Neural crest cell (in vitro differentiated cells): Measurements from ENCODE around the gene NPAP1. TPM values are rescaled to one million over a fixed set of nuclear protein-coding genes. Genes with fewer than 3 reads are reported as not detected.

Experiments
- DNase-seq: peaks from one replicate; pipeline ENCODE4 v3.0.0; 2021; ENCODE audit warnings: low read depth, mixed read lengths, low spot score
- H3K27ac Mint-ChIP-seq: one replicate; pipeline ENCODE4 v1.8.0; 2021; ENCODE audit warnings: mild to moderate bottlenecking, mixed read lengths; ENCODE audit not compliant: unreplicated experiment
- H3K27me3 Mint-ChIP-seq: 2 replicates; pipeline ENCODE4 v1.8.0; 2021; ENCODE audit warnings: low read depth, mild to moderate bottlenecking, mixed read lengths
- H3K36me3 Mint-ChIP-seq: 2 replicates; pipeline ENCODE4 v1.8.0; 2021; ENCODE audit warnings: low read depth, mild to moderate bottlenecking, mixed read lengths
- H3K4me1 Mint-ChIP-seq: 2 replicates; pipeline ENCODE4 v1.8.0; 2021; ENCODE audit warnings: mixed read lengths
- H3K4me3 Mint-ChIP-seq: one replicate; pipeline ENCODE4 v1.8.0; 2021; ENCODE audit warnings: mild to moderate bottlenecking, mixed read lengths
- H3K9me3 Mint-ChIP-seq: 2 replicates; pipeline ENCODE4 v1.8.0; 2021; ENCODE audit warnings: mixed read lengths
- CTCF ChIP-seq: fragments of 200-600 bp; sonication (generic); conservative IDR thresholded peaks from 2 replicates; pipeline ENCODE4 v1.5.0; 2021; ENCODE audit warnings: antibody characterized with exemption, mild to moderate bottlenecking
- total RNA-seq: library from RNA; stranded (reverse); gene quantifications from 2 replicates; pipeline ENCODE4 v1.2.1, GENCODE V29; 2021

NPAP1 gene
- total RNA-seq, 1 donor from 2014 or later = 0.30 TPM

DNA sequence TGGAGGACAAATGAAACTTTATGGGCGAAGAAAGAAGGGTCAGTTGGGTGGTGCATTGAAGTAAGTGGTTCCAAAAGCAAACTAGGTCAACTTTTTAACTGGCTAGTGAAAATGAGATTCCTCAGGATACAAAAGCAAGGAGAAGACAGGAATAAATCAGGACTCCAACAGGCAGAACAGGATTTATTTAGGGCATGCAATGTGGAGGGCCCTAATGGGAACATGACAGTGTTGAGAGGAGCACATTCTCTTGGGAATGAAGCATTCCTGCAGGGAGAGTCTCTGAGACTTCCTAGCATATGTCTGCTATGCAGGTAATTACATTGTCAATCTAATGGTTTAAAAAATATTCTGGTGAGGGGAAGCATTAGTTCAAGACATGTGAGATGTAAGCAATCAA, 8.7 kb downstream of the NPAP1 start:
- no peaks in the 10 kb centered on the region for H3K27me3 Mint-ChIP-seq
- no peak overlapping the region for H3K4me3 Mint-ChIP-seq
- DNase-seq = no peak
- H3K4me1 Mint-ChIP-seq = no peaks in the 10 kb centered on the region
- no peaks in the 10 kb centered on the region for H3K36me3 Mint-ChIP-seq
- no peak overlapping the region for H3K27ac Mint-ChIP-seq
- H3K9me3 Mint-ChIP-seq = peaks cover 6% of the 10 kb centered on the region
- TF ChIP-seq CTCF = no peak

GRCh38 chr15:24696201-24696600, 20.6 kb downstream of the NPAP1 start:
- no peak for DNase-seq
- H3K4me1 Mint-ChIP-seq = peaks cover 10% of the 10 kb centered on the region
- H3K27me3 Mint-ChIP-seq = no peaks in the 10 kb centered on the region
- TF ChIP-seq CTCF = no peak
- peaks cover 7% of the 10 kb centered on the region for H3K36me3 Mint-ChIP-seq
- H3K9me3 Mint-ChIP-seq = peaks cover 5% of the 10 kb centered on the region
- H3K4me3 Mint-ChIP-seq = no peak overlapping the region
- H3K27ac Mint-ChIP-seq = no peak overlapping the region

- DNase-seq = no peak
- H3K4me3 Mint-ChIP-seq = no peak overlapping the region
- H3K27me3 Mint-ChIP-seq = no peaks in the 10 kb centered on the region
- H3K27ac Mint-ChIP-seq = peak overlapping the region; percentile 55
- H3K36me3 Mint-ChIP-seq = peaks cover 7% of the 10 kb centered on the region
- H3K9me3 Mint-ChIP-seq = peaks cover 2% of the 10 kb centered on the region
- TF ChIP-seq CTCF = no peak
- H3K4me1 Mint-ChIP-seq = peaks cover 10% of the 10 kb centered on the region
These were observed 21.3 kb downstream of the NPAP1 start for GRCh38 chr15:24696842-24697241.

GRCh38 chr15:24718289-24719082, 42.9 kb downstream of the NPAP1 start:
- DNase-seq = no peak
- H3K9me3 Mint-ChIP-seq = peaks cover 13% of the 10 kb centered on the region
- no peak for TF ChIP-seq CTCF
- H3K4me3 Mint-ChIP-seq = no peak overlapping the region
- peaks cover 5% of the 10 kb centered on the region for H3K36me3 Mint-ChIP-seq
- no peaks in the 10 kb centered on the region for H3K27me3 Mint-ChIP-seq
- no peak overlapping the region for H3K27ac Mint-ChIP-seq
- H3K4me1 Mint-ChIP-seq = no peaks in the 10 kb centered on the region

DNA sequence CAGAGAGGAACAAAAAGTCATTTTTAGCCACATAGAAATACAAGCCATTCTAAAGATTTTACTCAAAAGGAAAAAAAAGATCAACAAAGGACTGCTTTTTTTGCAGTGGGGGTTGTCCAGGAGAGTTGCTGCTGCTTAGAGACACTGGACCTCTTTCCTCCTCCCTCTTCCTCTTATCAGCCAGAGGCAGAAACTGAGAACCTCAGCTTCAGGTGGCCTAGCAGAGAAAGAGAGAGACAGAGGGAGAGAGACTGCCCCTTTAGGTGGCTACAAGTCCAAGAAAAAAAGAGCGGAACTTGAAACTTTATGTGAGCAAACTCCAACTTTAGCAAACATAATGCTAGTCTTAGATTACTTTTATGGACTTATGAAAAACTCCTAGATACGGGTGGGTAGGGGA, 54.2 kb downstream of the NPAP1 start:
- H3K4me1 Mint-ChIP-seq = no peaks in the 10 kb centered on the region
- DNase-seq = no peak
- no peaks in the 10 kb centered on the region for H3K36me3 Mint-ChIP-seq
- H3K27ac Mint-ChIP-seq = no peak overlapping the region
- no peaks in the 10 kb centered on the region for H3K27me3 Mint-ChIP-seq
- TF ChIP-seq CTCF = no peak
- H3K4me3 Mint-ChIP-seq = no peak overlapping the region
- no peaks in the 10 kb centered on the region for H3K9me3 Mint-ChIP-seq
